Liver (tissue), 3 donors: ENCODE results near the gene FANCL.
"Not testable (repeated sequence)": the region's sequence is repeated elsewhere in the genome, so short reads cannot be mapped to it uniquely, and the experiment has no call there.

Experiments used
- ATF3 ChIP-seq: IDR thresholded peaks from 2 replicates; pipeline ENCODE4 v1.6.1; 2016; ENCODE audit warnings: antibody characterized with exemption
- CTCF ChIP-seq: fragments of 150-350 bp; IDR thresholded peaks from 2 replicates; pipeline ENCODE4 v1.5.1; 2017; ENCODE audit warnings: improper control_type of control experiment, low read depth, low read length; ENCODE audit not compliant: missing input control
- EGR1 ChIP-seq, 2 donors: IDR thresholded peaks; 2 replicates each; pipeline ENCODE4 v1.6.1; 2016 to 2018; ENCODE audit warnings: antibody characterized with exemption in 2 of 2, low read depth in 2 of 2
- GABPA ChIP-seq, 2 donors: IDR thresholded peaks in 1 of 2; conservative IDR thresholded peaks in 1 of 2; 2 replicates each; pipeline ENCODE4 v1.6.1; 2016; ENCODE audit warnings: antibody characterized with exemption in 2 of 2, mild to moderate bottlenecking in 1 of 2, moderate library complexity in 1 of 2
- HNF4G ChIP-seq: IDR thresholded peaks from 2 replicates; pipeline ENCODE4 v1.6.1; 2016; ENCODE audit warnings: antibody characterized with exemption
- JUND ChIP-seq, 2 donors: IDR thresholded peaks; 2 replicates each; pipeline ENCODE4 v1.6.1; 2016; ENCODE audit warnings: antibody characterized with exemption in 2 of 2
- RAD21 ChIP-seq, 2 donors: IDR thresholded peaks; 2 replicates each; pipeline ENCODE4 v1.6.1; 2016; ENCODE audit warnings: antibody characterized with exemption in 2 of 2, mild to moderate bottlenecking in 2 of 2
- RXRA ChIP-seq, 2 donors: IDR thresholded peaks; 2 replicates each; pipeline ENCODE4 v1.6.1; 2017 to 2018; ENCODE audit warnings: antibody characterized with exemption in 2 of 2, mild to moderate bottlenecking in 1 of 2
- TAF1 ChIP-seq: conservative IDR thresholded peaks from 2 replicates; pipeline ENCODE4 v1.6.1; 2016; ENCODE audit warnings: antibody characterized with exemption, mild to moderate bottlenecking
- YY1 ChIP-seq: IDR thresholded peaks from 2 replicates; pipeline ENCODE4 v1.6.1; 2016; ENCODE audit warnings: antibody characterized with exemption, mild to moderate bottlenecking
- ZBTB33 ChIP-seq: IDR thresholded peaks from 2 replicates; pipeline ENCODE4 v1.6.1; 2016; ENCODE audit warnings: antibody characterized with exemption
- TF ChIP-seq, protein P1 (sequence below): IDR thresholded peaks from 2 replicates; pipeline ENCODE4 v1.6.1; 2016; ENCODE audit warnings: antibody characterized with exemption
- donor health status: healthy.
- donor health status: healthy.

- TF ChIP-seq YY1; CTCF; HNF4G; RAD21 (IDR thresholded peaks at IDR 0.05); JUND (IDR thresholded peaks at IDR 0.05); ZBTB33; TAF1; EGR1 (IDR thresholded peaks at IDR 0.05; ENCODE audit: low read depth in 2 of 2); ATF3; GABPA (IDR thresholded peaks at IDR 0.05 in 1 of 2, conservative IDR thresholded peaks at IDR 0.05 in 1 of 2); RXRA (IDR thresholded peaks at IDR 0.05): not testable (repeated sequence)
- TF ChIP-seq, protein P1, sequence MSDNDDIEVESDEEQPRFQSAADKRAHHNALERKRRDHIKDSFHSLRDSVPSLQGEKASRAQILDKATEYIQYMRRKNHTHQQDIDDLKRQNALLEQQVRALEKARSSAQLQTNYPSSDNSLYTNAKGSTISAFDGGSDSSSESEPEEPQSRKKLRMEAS, result not testable (repeated sequence)
Measured at GRCh38 chr2:58275144-58275543, 34.0 kb upstream of the FANCL start.
